OCI-LY1 (cell line): ENCODE measurements around the gene LGSN.
A peak's percentile ranks its signal among the peaks of the same experiment; 100 is the strongest.

Experiments
- H2AFZ ChIP-seq: fragments of 200-600 bp; sonication (generic), shearing (Covaris generic); 2 replicates; pipeline ENCODE4 v1.6.0; 2014; ENCODE audit warnings: antibody characterized with exemption, mild to moderate bottlenecking, low read length
- H3F3A ChIP-seq: fragments of 200-600 bp; sonication (generic), shearing (Covaris generic); 2 replicates; pipeline ENCODE4 v1.6.0; 2014; ENCODE audit warnings: mild to moderate bottlenecking, antibody characterized with exemption, low read length, moderate library complexity; ENCODE audit not compliant: insufficient read depth
- H3K27ac ChIP-seq: fragments of 200-600 bp; sonication (generic); 2 replicates; pipeline ENCODE4 v1.5.1; 2014; ENCODE audit warnings: low read length, mixed run types, mild to moderate bottlenecking, low read depth; ENCODE audit not compliant: poor library complexity, severe bottlenecking
- H3K27me3 ChIP-seq: fragments of 200-600 bp; sonication (generic); 2 replicates; pipeline ENCODE4 v1.6.0; 2014; ENCODE audit warnings: antibody characterized with exemption, mild to moderate bottlenecking, low read length, moderate library complexity; ENCODE audit not compliant: insufficient read depth
- H3K36me3 ChIP-seq: fragments of 200-600 bp; sonication (generic); 2 replicates; pipeline ENCODE4 v1.6.1; 2014; ENCODE audit warnings: mild to moderate bottlenecking, antibody characterized with exemption, low read length, moderate library complexity, mixed read lengths; ENCODE audit not compliant: insufficient read depth
- H3K4me1 ChIP-seq: fragments of 200-600 bp; sonication (generic); 2 replicates; pipeline ENCODE4 v1.5.1; 2014; ENCODE audit warnings: mild to moderate bottlenecking, low read length, moderate library complexity; ENCODE audit not compliant: insufficient read depth, severe bottlenecking
- H3K4me2 ChIP-seq: fragments of 200-600 bp; sonication (generic), shearing (Covaris generic); 2 replicates; pipeline ENCODE4 v1.6.1; 2014; ENCODE audit warnings: low read length
- H3K4me3 ChIP-seq: fragments of 200-600 bp; sonication (generic); 2 replicates; pipeline ENCODE4 v1.5.1; 2014; ENCODE audit warnings: low read length, low read depth, mild to moderate bottlenecking, mixed read lengths; ENCODE audit not compliant: poor library complexity, severe bottlenecking
- H3K79me2 ChIP-seq: fragments of 200-600 bp; shearing (Covaris generic); 2 replicates; pipeline ENCODE4 v1.6.1; 2016; ENCODE audit warnings: mixed run types, low read length, mixed read lengths; ENCODE audit not compliant: insufficient read depth
- H3K9ac ChIP-seq: fragments of 200-600 bp; sonication (generic), shearing (Covaris generic); 2 replicates; pipeline ENCODE4 v1.6.1; 2014; ENCODE audit warnings: mild to moderate bottlenecking, low read length, mixed read lengths
- H3K9me2 ChIP-seq: fragments of 200-600 bp; sonication (generic), shearing (Covaris generic); 2 replicates; pipeline ENCODE4 v1.6.1; 2014; ENCODE audit warnings: low read depth, mild to moderate bottlenecking, low read length, mixed read lengths
- H3K9me3 ChIP-seq: fragments of 200-600 bp; shearing (Covaris generic); 2 replicates; pipeline ENCODE4 v1.6.1; 2014; ENCODE audit warnings: low read length, mixed read lengths
- H4K20me1 ChIP-seq: fragments of 200-600 bp; sonication (generic), shearing (Covaris generic); 2 replicates; pipeline ENCODE4 v1.6.0; 2016; ENCODE audit warnings: mild to moderate bottlenecking, low read length; ENCODE audit not compliant: insufficient read depth
- CTCF ChIP-seq: fragments of 200-600 bp; sonication (generic), shearing (Covaris generic); IDR thresholded peaks from 2 replicates; pipeline ENCODE4 v1.5.1; 2017; ENCODE audit warnings: mild to moderate bottlenecking, antibody characterized with exemption, low read length, moderate library complexity, mixed read lengths
- EZH2 ChIP-seq: fragments of 200-600 bp; sonication (generic), shearing (Covaris generic); IDR thresholded peaks from 2 replicates; pipeline ENCODE4 v1.8.0; 2017; ENCODE audit warnings: borderline replicate concordance, mixed run types, mild to moderate bottlenecking, antibody characterized with exemption, low read length, moderate library complexity, mixed read lengths

LGSN gene

DNA sequence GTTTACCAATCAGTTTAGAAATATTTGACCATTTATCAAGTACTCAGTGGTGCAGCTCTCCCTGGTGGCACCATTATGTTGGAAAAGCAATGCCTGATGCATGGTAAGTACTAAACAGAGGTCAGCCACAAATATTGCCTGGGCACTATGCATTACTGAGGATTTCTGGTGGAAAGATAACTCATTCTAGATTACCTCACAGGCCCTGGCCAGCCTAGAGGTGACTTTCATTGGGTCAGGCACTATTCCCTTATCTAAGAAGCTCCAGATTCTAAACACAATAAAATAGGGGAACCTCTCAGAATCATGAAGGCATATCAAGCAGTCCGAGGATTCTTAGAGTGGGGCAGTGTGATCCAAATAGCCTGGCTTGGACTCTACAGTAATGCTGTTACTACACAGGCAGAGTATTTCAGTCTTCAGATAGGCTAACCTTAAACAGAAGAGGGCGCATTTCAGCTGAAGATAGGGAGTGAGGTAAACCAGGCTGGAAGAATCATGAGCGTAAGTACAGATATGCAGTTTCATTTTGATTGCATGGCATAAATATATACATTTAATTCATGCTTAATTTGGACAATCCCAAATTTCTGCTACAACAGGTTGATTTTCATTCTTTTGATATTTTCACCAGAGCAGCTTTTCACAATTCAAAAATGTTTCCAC is 12.1 kb downstream of the LGSN start:
- Histone ChIP-seq H3K9ac (no peak overlapping the region), H3K4me3 (no peak overlapping the region), H3K27me3 (no peaks in the 10 kb centered on the region), H3K27ac (no peak overlapping the region), H3F3A (no peaks in the 10 kb centered on the region), H4K20me1 (no peaks in the 10 kb centered on the region), H3K36me3 (no peaks in the 10 kb centered on the region), H3K9me2 (no peaks in the 10 kb centered on the region), H3K4me1 (no peaks in the 10 kb centered on the region), H3K4me2 (no peak overlapping the region), H2AFZ (no peak overlapping the region), H3K9me3 (no peaks in the 10 kb centered on the region), H3K79me2 (no peaks in the 10 kb centered on the region)
- peak; percentile 69 for TF ChIP-seq CTCF
- no peak for TF ChIP-seq EZH2

DNA sequence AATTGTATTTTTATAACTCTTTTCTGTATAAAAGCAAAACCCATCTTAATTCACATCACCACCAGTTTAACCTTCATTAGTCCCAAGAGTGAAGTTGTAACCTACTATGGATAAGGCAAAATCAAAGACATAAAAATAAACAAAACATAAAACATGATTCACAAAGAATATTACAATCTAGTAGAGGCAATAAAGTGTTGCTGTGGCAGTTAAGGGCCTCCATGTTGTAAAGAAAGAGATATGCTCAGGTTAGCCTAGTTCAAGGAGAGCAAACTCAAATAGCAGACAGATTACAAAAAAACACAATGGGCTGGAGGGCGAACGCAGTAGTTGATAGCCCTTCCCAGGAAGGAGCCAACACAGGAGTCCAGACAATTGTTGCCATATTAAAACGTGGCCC is 13.4 kb downstream of the LGSN start:
- Histone ChIP-seq H3K27me3 (no peaks in the 10 kb centered on the region), H3K9ac (no peak overlapping the region), H3K4me1 (no peaks in the 10 kb centered on the region), H3K79me2 (no peaks in the 10 kb centered on the region), H3K4me3 (no peak overlapping the region), H3K9me2 (no peaks in the 10 kb centered on the region), H4K20me1 (no peaks in the 10 kb centered on the region), H2AFZ (no peak overlapping the region), H3F3A (no peaks in the 10 kb centered on the region), H3K27ac (no peak overlapping the region), H3K9me3 (no peaks in the 10 kb centered on the region), H3K36me3 (no peaks in the 10 kb centered on the region), H3K4me2 (no peak overlapping the region)
- TF ChIP-seq CTCF (no peak), EZH2 (no peak)

DNA sequence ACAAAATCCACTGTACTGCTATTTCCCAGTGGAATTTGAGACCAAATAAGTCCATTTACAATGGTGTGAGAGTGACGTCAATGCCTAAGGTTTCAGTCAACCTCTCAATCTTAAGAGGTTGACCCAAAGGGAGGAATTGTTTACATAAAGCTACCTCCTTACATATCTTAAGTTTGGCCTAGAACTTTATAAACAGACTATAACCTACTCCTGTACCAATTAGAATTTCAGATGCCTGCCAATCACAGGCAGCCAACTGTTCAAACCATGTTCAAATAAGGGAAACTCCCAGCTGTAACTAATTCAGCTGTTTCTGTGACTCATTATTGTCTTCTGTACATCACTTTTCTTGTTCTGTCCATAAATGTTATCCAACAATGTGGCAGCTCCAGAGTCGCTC is 14.5 kb downstream of the LGSN start:
- no peaks in the 10 kb centered on the region for H3K4me1 ChIP-seq
- H3F3A ChIP-seq = no peaks in the 10 kb centered on the region
- H3K79me2 ChIP-seq = no peaks in the 10 kb centered on the region
- no peak overlapping the region for H2AFZ ChIP-seq
- H3K27ac ChIP-seq = no peak overlapping the region
- H3K4me3 ChIP-seq = no peak overlapping the region
- H3K36me3 ChIP-seq = no peaks in the 10 kb centered on the region
- no peaks in the 10 kb centered on the region for H4K20me1 ChIP-seq
- H3K27me3 ChIP-seq = no peaks in the 10 kb centered on the region
- no peak for TF ChIP-seq EZH2
- no peak for TF ChIP-seq CTCF
- no peak overlapping the region for H3K4me2 ChIP-seq
- no peak overlapping the region for H3K9ac ChIP-seq
- H3K9me3 ChIP-seq = no peaks in the 10 kb centered on the region
- H3K9me2 ChIP-seq = no peaks in the 10 kb centered on the region
